ENCODE measurements around the gene SUPV3L1.
"Not testable (repeated sequence)": the region's sequence is repeated elsewhere in the genome, so short reads cannot be mapped to it uniquely, and the experiment has no call there.

Gene SUPV3L1

DNA sequence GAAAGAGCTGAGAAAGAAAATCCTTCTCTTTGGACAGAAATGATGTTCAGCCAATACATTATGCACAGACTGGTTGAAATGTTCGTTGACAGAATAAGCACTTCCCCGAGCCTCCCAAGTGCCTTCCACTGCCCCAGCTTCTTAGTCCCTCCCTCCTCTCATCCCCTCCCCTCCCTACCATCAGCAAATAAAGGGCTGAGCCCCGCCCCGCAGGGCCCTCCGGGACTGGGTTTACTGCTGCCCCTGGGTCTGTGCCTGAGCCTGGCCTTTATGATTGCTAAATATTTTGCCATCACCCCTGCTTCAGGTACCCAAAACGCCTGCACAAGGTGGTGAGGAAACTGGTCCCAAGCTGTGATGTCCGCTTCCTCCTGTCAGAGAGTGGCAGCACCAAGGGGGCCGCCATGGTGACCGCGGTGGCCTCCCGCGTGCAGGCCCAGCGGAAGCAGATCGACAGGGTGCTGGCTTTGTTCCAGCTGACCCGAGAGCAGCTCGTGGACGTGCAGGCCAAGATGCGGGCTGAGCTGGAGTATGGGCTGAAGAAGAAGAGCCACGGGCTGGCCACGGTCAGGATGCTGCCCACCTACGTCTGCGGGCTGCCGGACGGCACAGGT, 68.2 kb downstream of the SUPV3L1 start:
- no peaks in the 10 kb centered on the region for H3K27me3 ChIP-seq (ENCODE audit: insufficient read depth, insufficient read length)
- no peaks in the 10 kb centered on the region for H3K36me3 ChIP-seq (ENCODE audit: insufficient read depth, insufficient read length, low read length)
- H3K9ac ChIP-seq (ENCODE audit: insufficient read length, low read depth), result no peak overlapping the region
- no peak for DNase-seq (ENCODE audit: low read depth, low spot score)
- no peak for TF ChIP-seq SUZ12 (IDR thresholded peaks at IDR 0.05; ENCODE audit: extremely low read depth, insufficient read depth, insufficient read length)
- no peak for TF ChIP-seq YY1 (IDR thresholded peaks at IDR 0.05; ENCODE audit: insufficient read depth, insufficient read length)
- TF ChIP-seq ZNF274 (IDR thresholded peaks at IDR 0.05; ENCODE audit: low read depth, low read length), result no peak
- no peaks in the 10 kb centered on the region for H3K9me3 ChIP-seq (ENCODE audit: insufficient read depth, low read length)
- no peaks in the 10 kb centered on the region for H3K4me1 ChIP-seq (ENCODE audit: insufficient read depth, insufficient read length)
- H3K4me3 ChIP-seq (ENCODE audit: insufficient read length, low read depth), result no peak overlapping the region

DNA sequence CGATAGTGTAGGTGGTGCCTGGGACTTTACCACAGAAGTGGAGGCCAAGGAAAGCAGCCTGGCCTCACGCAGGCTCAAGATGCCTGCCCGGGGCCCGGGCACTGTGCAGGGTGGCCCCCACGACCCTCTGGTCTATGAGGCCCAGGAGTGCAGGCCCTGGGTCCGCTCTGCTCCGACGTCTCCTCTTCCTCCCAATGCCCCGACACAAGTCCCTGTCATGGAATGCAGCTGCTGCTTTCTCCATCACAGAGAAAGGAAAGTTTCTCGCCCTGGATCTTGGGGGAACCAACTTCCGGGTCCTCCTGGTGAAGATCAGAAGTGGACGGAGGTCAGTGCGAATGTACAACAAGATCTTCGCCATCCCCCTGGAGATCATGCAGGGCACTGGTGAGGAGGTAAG, 70.0 kb downstream of the SUPV3L1 start:
- Histone ChIP-seq H3K36me3 (ENCODE audit: insufficient read depth, insufficient read length, low read length) (no peaks in the 10 kb centered on the region), H3K9ac (ENCODE audit: insufficient read length, low read depth) (no peak overlapping the region), H3K4me1 (ENCODE audit: insufficient read depth, insufficient read length) (no peaks in the 10 kb centered on the region), H3K4me3 (ENCODE audit: insufficient read length, low read depth) (no peak overlapping the region), H3K9me3 (ENCODE audit: insufficient read depth, low read length) (no peaks in the 10 kb centered on the region), H3K27me3 (ENCODE audit: insufficient read depth, insufficient read length) (no peaks in the 10 kb centered on the region)
- no peak for DNase-seq (ENCODE audit: low read depth, low spot score)
- no peak for TF ChIP-seq ZNF274 (IDR thresholded peaks at IDR 0.05; ENCODE audit: low read depth, low read length)
- TF ChIP-seq YY1 (IDR thresholded peaks at IDR 0.05; ENCODE audit: insufficient read depth, insufficient read length), result no peak
- no peak for TF ChIP-seq SUZ12 (IDR thresholded peaks at IDR 0.05; ENCODE audit: extremely low read depth, insufficient read depth, insufficient read length)

DNA sequence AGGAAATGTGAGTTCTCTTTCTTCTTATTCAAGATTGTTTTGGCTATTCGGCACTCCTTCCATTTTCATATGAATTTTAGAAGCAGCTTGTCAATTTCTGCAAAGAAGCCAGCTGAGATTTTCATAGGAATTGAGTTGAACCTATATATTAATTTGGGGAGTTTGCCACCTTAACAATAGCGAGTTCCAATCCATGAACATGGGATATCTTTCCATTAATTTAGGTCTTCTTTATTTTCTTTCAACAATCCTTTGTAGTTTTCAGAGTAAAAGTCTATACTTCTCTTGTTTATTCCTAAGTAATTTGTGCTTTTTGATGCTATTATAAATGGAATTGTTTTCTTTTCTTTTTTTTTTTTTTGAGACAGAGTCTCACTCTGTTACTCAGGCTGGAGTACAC, 71.4 kb downstream of the SUPV3L1 start:
- not testable (repeated sequence) for H3K4me1 ChIP-seq (ENCODE audit: insufficient read depth, insufficient read length); H3K27me3 ChIP-seq (ENCODE audit: insufficient read depth, insufficient read length); H3K4me3 ChIP-seq (ENCODE audit: insufficient read length, low read depth); DNase-seq (ENCODE audit: low read depth, low spot score); H3K9me3 ChIP-seq (ENCODE audit: insufficient read depth, low read length); H3K36me3 ChIP-seq (ENCODE audit: insufficient read depth, insufficient read length, low read length); H3K9ac ChIP-seq (ENCODE audit: insufficient read length, low read depth)

DNA sequence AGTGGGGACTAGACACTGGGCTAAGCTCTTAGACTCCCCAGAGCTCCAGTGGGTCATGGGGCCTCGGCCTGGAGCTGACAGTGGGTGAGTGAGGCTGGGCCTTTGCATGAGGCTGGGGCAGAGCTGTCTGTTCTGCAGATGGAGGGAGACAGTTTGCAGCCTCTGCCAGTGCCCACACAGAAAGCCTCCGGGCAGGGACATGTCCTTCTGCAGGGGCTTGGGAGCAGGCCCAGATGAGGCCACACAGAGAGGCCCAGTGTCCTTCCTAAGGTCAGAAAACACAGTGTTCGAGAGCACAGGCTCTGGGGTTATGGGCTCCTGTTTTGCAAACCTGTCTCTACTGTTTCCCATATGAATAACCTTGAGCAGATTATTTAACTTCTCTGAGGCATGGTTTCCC, 73.1 kb downstream of the SUPV3L1 start:
- DNase-seq (ENCODE audit: low read depth, low spot score), result no peak
- TF ChIP-seq YY1 (IDR thresholded peaks at IDR 0.05; ENCODE audit: insufficient read depth, insufficient read length) (no peak), ZNF274 (IDR thresholded peaks at IDR 0.05; ENCODE audit: low read depth, low read length) (no peak), SUZ12 (IDR thresholded peaks at IDR 0.05; ENCODE audit: extremely low read depth, insufficient read depth, insufficient read length) (no peak)
- no peaks in the 10 kb centered on the region for H3K36me3 ChIP-seq (ENCODE audit: insufficient read depth, insufficient read length, low read length)

DNA sequence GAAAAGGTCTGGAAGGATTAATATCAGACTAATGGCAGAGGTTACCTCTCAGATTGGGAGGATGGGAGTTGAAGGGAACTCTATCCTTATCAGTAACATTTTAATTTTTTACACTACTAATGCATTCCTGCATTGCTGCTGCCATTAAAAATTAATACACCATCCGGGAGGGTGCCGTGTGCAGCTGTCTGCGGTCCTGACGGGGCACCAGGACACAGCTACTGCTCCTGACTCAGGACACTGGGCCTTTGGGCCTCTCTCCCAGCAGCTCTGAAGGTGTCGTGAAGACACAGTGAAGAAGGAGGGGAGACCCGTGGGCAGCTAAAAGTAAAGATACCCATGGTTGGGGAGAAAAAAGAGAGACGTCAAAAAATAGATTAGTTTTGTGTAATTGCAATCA, 74.8 kb downstream of the SUPV3L1 start:
- H3K4me3 ChIP-seq (ENCODE audit: insufficient read length, low read depth), result no peak overlapping the region
- DNase-seq (ENCODE audit: low read depth, low spot score), result no peak
- TF ChIP-seq SUZ12 (IDR thresholded peaks at IDR 0.05; ENCODE audit: extremely low read depth, insufficient read depth, insufficient read length), result no peak
- no peak for TF ChIP-seq YY1 (IDR thresholded peaks at IDR 0.05; ENCODE audit: insufficient read depth, insufficient read length)
- no peak for TF ChIP-seq ZNF274 (IDR thresholded peaks at IDR 0.05; ENCODE audit: low read depth, low read length)
- H3K9ac ChIP-seq (ENCODE audit: insufficient read length, low read depth), result no peak overlapping the region
- no peaks in the 10 kb centered on the region for H3K36me3 ChIP-seq (ENCODE audit: insufficient read depth, insufficient read length, low read length)
- no peaks in the 10 kb centered on the region for H3K9me3 ChIP-seq (ENCODE audit: insufficient read depth, low read length)
- no peaks in the 10 kb centered on the region for H3K4me1 ChIP-seq (ENCODE audit: insufficient read depth, insufficient read length)
- no peaks in the 10 kb centered on the region for H3K27me3 ChIP-seq (ENCODE audit: insufficient read depth, insufficient read length)

More for the DNA sequence above, 73.1 kb downstream of the SUPV3L1 start:
- Histone ChIP-seq H3K27me3 (ENCODE audit: insufficient read depth, insufficient read length) (no peaks in the 10 kb centered on the region), H3K9ac (ENCODE audit: insufficient read length, low read depth) (no peak overlapping the region), H3K4me1 (ENCODE audit: insufficient read depth, insufficient read length) (no peaks in the 10 kb centered on the region), H3K4me3 (ENCODE audit: insufficient read length, low read depth) (no peak overlapping the region), H3K9me3 (ENCODE audit: insufficient read depth, low read length) (no peaks in the 10 kb centered on the region)

Measured in NT2/D1 (cell line).